Lung microvascular endothelial cell (primary cell): ENCODE data around the gene CTNND2. TPM values are rescaled to one million over a fixed set of nuclear protein-coding genes. Genes with fewer than 3 reads are reported as not detected.

Experiments
- DNase-seq, 2 donors: peaks; one replicate each; pipeline versions ENCODE4 v3.0.0 to v3.0.0-alpha.2; 2010; ENCODE audit warnings: low read depth in 2 of 2
- total RNA-seq: library from RNA; depleted of rRNA; stranded (reverse); fragments of >200 nt; gene quantifications from 2 replicates; pipeline ENCODE4 v1.2.1, GENCODE V29; 2014

CTNND2 gene
- not detected in 2 replicates for total RNA-seq

GRCh38 chr5:11904265-11904906, at the start of gene CTNND2:
CTNND2 (minus strand) TSS chr5:11904446; CDS start chr5:11903853, 593 bp downstream.
- DNase-seq: peak; percentile 0

- no peak for DNase-seq
Observed at GRCh38 chr5:11946317-11946716, 42.1 kb upstream of the CTNND2 start.

GRCh38 chr5:11941566-11941965, 37.3 kb upstream of the CTNND2 start:
- no peak for DNase-seq

GRCh38 chr5:11931638-11932037, 27.4 kb upstream of the CTNND2 start:
- no peak for DNase-seq

GRCh38 chr5:11928909-11929308, 24.7 kb upstream of the CTNND2 start:
- DNase-seq: no peak

- no peak for DNase-seq
Observed at GRCh38 chr5:11925701-11926100, 21.5 kb upstream of the CTNND2 start.

GRCh38 chr5:11922394-11922793, 18.1 kb upstream of the CTNND2 start:
- DNase-seq: no peak

GRCh38 chr5:11918463-11919045, 14.3 kb upstream of the CTNND2 start:
- no peak for DNase-seq

GRCh38 chr5:11909471-11909870, 5.2 kb upstream of the CTNND2 start:
- DNase-seq: no peak

GRCh38 chr5:11906497-11906896, 2.3 kb upstream of the CTNND2 start:
- DNase-seq: no peak

GRCh38 chr5:11905206-11905605, 960 bp upstream of the CTNND2 start:
- no peak for DNase-seq

- peak in 1 of 2 donors; percentile 5 for DNase-seq
Observed at GRCh38 chr5:11903614-11904264, 507 bp downstream of the CTNND2 start.

- DNase-seq: no peak
Observed at GRCh38 chr5:11903121-11903613, 1.1 kb downstream of the CTNND2 start.

- no peak for DNase-seq
Observed at GRCh38 chr5:11902201-11902619, 2.0 kb downstream of the CTNND2 start.

GRCh38 chr5:11898787-11899186, 5.5 kb downstream of the CTNND2 start:
- no peak for DNase-seq

GRCh38 chr5:11897781-11898180, 6.5 kb downstream of the CTNND2 start:
- DNase-seq: no peak

GRCh38 chr5:11894992-11895391, 9.3 kb downstream of the CTNND2 start:
- no peak for DNase-seq

- no peak for DNase-seq
Observed at GRCh38 chr5:11892832-11893231, 11.4 kb downstream of the CTNND2 start.

- no peak for DNase-seq
Observed at GRCh38 chr5:11890777-11891176, 13.5 kb downstream of the CTNND2 start.

- DNase-seq: no peak
Observed at GRCh38 chr5:11888221-11888620, 16.0 kb downstream of the CTNND2 start.

- no peak for DNase-seq
Observed at GRCh38 chr5:11878814-11879213, 25.4 kb downstream of the CTNND2 start.

GRCh38 chr5:11873587-11873986, 30.7 kb downstream of the CTNND2 start:
- DNase-seq: no peak

- no peak for DNase-seq
Observed at GRCh38 chr5:11869203-11869602, 35.0 kb downstream of the CTNND2 start.
